ENCODE data around the gene LIPE. TPM values are rescaled to one million over a fixed set of nuclear protein-coding genes. Genes with fewer than 3 reads are reported as not detected.

Gene LIPE
- total RNA-seq, 1 experiment from 2014 or later = 10.2 TPM

GRCh38 chr19:42435316-42435715 lies 8.1 kb upstream of the LIPE start (continued):
- TF ChIP-seq, protein P1, sequence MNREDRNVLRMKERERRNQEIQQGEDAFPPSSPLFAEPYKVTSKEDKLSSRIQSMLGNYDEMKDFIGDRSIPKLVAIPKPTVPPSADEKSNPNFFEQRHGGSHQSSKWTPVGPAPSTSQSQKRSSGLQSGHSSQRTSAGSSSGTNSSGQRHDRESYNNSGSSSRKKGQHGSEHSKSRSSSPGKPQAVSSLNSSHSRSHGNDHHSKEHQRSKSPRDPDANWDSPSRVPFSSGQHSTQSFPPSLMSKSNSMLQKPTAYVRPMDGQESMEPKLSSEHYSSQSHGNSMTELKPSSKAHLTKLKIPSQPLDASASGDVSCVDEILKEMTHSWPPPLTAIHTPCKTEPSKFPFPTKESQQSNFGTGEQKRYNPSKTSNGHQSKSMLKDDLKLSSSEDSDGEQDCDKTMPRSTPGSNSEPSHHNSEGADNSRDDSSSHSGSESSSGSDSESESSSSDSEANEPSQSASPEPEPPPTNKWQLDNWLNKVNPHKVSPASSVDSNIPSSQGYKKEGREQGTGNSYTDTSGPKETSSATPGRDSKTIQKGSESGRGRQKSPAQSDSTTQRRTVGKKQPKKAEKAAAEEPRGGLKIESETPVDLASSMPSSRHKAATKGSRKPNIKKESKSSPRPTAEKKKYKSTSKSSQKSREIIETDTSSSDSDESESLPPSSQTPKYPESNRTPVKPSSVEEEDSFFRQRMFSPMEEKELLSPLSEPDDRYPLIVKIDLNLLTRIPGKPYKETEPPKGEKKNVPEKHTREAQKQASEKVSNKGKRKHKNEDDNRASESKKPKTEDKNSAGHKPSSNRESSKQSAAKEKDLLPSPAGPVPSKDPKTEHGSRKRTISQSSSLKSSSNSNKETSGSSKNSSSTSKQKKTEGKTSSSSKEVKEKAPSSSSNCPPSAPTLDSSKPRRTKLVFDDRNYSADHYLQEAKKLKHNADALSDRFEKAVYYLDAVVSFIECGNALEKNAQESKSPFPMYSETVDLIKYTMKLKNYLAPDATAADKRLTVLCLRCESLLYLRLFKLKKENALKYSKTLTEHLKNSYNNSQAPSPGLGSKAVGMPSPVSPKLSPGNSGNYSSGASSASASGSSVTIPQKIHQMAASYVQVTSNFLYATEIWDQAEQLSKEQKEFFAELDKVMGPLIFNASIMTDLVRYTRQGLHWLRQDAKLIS (CRISPR knock-in tag; IDR thresholded peaks at IDR 0.05; ENCODE audit: borderline replicate concordance) = no peak
- TF ChIP-seq TCF7 (CRISPR knock-in tag; IDR thresholded peaks at IDR 0.05; ENCODE audit: low read depth) = no peak
- no peak for TF ChIP-seq JAZF1 (CRISPR knock-in tag; IDR thresholded peaks at IDR 0.05)

DNA sequence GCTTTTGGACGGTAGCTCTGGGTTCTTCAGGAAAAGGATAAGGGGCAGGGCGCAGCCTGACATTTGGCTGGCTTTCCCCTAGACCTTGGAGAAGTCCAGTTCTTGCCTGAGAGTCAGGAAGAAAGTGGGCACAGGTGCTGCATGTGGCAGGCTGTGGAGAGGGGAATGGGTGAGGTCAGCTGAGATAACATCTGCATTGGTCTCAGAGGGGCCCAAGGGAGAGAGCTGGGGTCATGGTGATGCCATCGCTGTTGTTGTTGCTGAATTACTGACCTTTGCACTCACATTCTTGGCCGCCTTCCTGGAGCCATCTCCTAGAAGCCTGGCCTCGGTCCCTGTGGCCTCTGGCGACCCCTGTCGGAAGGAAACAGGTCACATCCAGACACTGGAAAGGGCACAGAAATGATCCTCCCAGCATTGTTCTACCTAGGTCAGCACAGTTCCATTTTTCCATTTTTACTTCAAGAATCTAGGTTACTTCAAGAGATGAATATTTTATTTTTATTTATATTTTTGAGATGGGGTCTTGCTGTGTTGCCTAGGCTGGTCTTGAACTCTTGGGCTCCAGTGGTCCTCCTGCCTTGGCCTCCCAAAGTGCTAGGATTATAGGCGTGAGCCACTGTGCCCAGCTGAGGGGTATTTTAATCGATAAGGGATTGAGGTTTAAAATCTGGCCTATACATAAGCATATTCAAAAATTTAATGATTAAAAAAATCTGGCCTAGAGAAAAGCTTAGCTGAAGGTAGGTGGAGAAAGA lies 6.5 kb upstream of the LIPE start:
- POLR2A ChIA-PET = interaction anchor here (0.6 to 1.6 kb wide), 2 partner anchors 10 to 36 kb away, joined by 3 to 8 read pairs; no protein-coding TSS in a partner anchor
- peak; percentile 97 for ATAC-seq
- no peaks in the 10 kb centered on the region for H3K9me3 Mint-ChIP-seq
- TF ChIP-seq, protein P2, sequence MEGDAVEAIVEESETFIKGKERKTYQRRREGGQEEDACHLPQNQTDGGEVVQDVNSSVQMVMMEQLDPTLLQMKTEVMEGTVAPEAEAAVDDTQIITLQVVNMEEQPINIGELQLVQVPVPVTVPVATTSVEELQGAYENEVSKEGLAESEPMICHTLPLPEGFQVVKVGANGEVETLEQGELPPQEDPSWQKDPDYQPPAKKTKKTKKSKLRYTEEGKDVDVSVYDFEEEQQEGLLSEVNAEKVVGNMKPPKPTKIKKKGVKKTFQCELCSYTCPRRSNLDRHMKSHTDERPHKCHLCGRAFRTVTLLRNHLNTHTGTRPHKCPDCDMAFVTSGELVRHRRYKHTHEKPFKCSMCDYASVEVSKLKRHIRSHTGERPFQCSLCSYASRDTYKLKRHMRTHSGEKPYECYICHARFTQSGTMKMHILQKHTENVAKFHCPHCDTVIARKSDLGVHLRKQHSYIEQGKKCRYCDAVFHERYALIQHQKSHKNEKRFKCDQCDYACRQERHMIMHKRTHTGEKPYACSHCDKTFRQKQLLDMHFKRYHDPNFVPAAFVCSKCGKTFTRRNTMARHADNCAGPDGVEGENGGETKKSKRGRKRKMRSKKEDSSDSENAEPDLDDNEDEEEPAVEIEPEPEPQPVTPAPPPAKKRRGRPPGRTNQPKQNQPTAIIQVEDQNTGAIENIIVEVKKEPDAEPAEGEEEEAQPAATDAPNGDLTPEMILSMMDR (IDR thresholded peaks at IDR 0.05) = peak; percentile 59; the same call in 1 of the 2 replicates
- TF ChIP-seq TEAD4 (CRISPR knock-in tag; IDR thresholded peaks at IDR 0.05) = 0 out of 2 replicates have a peak, but pooled peaks have one; percentile 41
- peak; percentile 76 for TF ChIP-seq NR2C2 (CRISPR knock-in tag; IDR thresholded peaks at IDR 0.05)
- TF ChIP-seq CREM (CRISPR knock-in tag; IDR thresholded peaks at IDR 0.05) = no peak
- peak; percentile 65; the same call in 1 of the 2 replicates for TF ChIP-seq ZNF532 (CRISPR knock-in tag; IDR thresholded peaks at IDR 0.05; ENCODE audit: borderline replicate concordance)
- peak; percentile 97 for TF ChIP-seq GABPB1 (CRISPR knock-in tag; IDR thresholded peaks at IDR 0.05)
- TF ChIP-seq FOXK1 (CRISPR knock-in tag; IDR thresholded peaks at IDR 0.05) = peak; percentile 13; the same call in 1 of the 2 replicates
- TF ChIP-seq HMGA2 (CRISPR knock-in tag; IDR thresholded peaks at IDR 0.05) = no peak
- 0 out of 2 replicates have a peak, but pooled peaks have one; percentile 45 for TF ChIP-seq ZNF416 (CRISPR knock-in tag; IDR thresholded peaks at IDR 0.05)
- TF ChIP-seq, protein P3, sequence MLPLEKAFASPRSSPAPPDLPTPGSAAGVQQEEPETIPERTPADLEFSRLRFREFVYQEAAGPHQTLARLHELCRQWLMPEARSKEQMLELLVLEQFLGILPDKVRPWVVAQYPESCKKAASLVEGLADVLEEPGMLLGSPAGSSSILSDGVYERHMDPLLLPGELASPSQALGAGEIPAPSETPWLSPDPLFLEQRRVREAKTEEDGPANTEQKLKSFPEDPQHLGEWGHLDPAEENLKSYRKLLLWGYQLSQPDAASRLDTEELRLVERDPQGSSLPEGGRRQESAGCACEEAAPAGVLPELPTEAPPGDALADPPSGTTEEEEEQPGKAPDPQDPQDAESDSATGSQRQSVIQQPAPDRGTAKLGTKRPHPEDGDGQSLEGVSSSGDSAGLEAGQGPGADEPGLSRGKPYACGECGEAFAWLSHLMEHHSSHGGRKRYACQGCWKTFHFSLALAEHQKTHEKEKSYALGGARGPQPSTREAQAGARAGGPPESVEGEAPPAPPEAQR (CRISPR knock-in tag; IDR thresholded peaks at IDR 0.05) = no peak
- no peaks in the 10 kb centered on the region for H3K36me3 Mint-ChIP-seq
- no peak overlapping the region for H3K4me3 Mint-ChIP-seq
- no peak overlapping the region; the same call in 1 of the 2 replicates for H3K27ac Mint-ChIP-seq
- H3K27me3 Mint-ChIP-seq (ENCODE audit: low read depth) = peaks cover 43% of the 10 kb centered on the region
- CTCF ChIA-PET = interaction anchor here (0.5 to 4.2 kb wide), 12 partner anchors 8 to 149 kb away, joined by 3 to 34 read pairs (median 4); partner anchors contain the start of gene CXCL17
- peak; percentile 85 for DNase-seq (ENCODE audit: low spot score)
- peaks cover 4% of the 10 kb centered on the region; the same call in 1 of the 2 replicates for H3K4me1 Mint-ChIP-seq
